ENCODE results near the gene RERE. TPM values are rescaled to one million over a fixed set of nuclear protein-coding genes. Genes with fewer than 3 reads are reported as not detected.

The RERE gene
- total RNA-seq, 1 donor from 2014 or later = 115 TPM

- DNase-seq = peak; percentile 76
- peak; percentile 67 for ATAC-seq
- intact Hi-C loops (cut with micrococcal nuclease) = no loop called here
These were observed 461.8 kb downstream of the RERE start for GRCh38 chr1:8355439-8356255.

GRCh38 chr1:8354038-8354437 lies 463.4 kb downstream of the RERE start:
- intact Hi-C loops (cut with micrococcal nuclease) = no loop called here
- no peak for DNase-seq
- ATAC-seq = no peak

GRCh38 chr1:8352886-8353785 lies 464.3 kb downstream of the RERE start:
- peak; percentile 56 for DNase-seq
- peak; percentile 1 for ATAC-seq
- intact Hi-C loops (cut with micrococcal nuclease) = no loop called here

DNA sequence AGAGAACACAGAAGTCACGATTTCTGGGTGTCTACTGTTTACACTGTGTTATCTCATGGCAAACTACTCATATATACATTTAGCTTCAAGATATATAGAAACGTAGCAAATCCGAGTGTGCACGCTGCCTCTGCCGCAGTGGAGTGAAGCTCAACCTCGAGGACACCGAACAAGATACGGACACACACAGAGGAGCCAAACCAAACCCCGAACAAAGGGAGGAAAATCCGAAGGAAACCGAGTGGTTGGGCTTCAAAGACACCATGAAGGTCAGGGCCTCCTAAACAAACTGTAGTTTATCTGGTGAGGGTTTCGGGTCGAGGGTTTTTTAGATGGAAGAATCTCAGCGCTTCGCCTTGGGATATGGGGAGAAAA lies 465.0 kb downstream of the RERE start:
- intact Hi-C loops (cut with micrococcal nuclease) = no loop called here

GRCh38 chr1:8351693-8352470 lies 465.6 kb downstream of the RERE start:
- ATAC-seq (peak; percentile 3), DNase-seq (peak; percentile 46)
- intact Hi-C loops (cut with micrococcal nuclease) = no loop called here

More for the DNA sequence above, 465.0 kb downstream of the RERE start:
- no peak for ATAC-seq
- DNase-seq = no peak

GRCh38 chr1:8350914-8351684 lies 466.3 kb downstream of the RERE start:
- DNase-seq = no peak
- ATAC-seq = no peak
- intact Hi-C loops (cut with micrococcal nuclease) = no loop called here

DNA sequence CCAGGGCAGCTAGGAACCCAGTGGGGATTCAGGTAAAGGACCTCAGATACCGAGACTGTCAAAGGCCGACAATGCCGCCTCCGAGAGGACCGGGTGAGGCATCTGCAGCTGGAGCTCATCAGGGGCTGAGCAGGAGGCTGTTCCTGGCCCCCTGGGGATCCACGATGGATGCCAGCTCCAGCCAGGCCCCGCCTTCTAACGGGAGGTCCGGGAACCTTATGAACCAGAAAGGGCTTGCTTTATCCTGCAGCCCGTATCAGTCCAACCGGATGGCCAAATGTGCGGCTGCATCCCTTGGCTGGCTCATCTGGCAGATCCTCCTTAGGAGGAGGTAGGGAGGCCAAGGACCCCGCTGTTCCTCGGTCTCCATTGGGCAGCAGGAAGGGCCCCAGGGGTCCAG lies 467.5 kb downstream of the RERE start:
- DNase-seq (peak; percentile 78), ATAC-seq (peak; percentile 43)
- intact Hi-C loops (cut with micrococcal nuclease) = loop anchor here (10.0 kb wide), 1 partner anchor 335 kb away; no protein-coding TSS in a partner anchor

GRCh38 chr1:8349473-8349865 lies 468.0 kb downstream of the RERE start:
- intact Hi-C loops (cut with micrococcal nuclease) = loop anchor here (10.0 kb wide), 1 partner anchor 335 kb away; no protein-coding TSS in a partner anchor
- ATAC-seq (no peak), DNase-seq (no peak)

DNA sequence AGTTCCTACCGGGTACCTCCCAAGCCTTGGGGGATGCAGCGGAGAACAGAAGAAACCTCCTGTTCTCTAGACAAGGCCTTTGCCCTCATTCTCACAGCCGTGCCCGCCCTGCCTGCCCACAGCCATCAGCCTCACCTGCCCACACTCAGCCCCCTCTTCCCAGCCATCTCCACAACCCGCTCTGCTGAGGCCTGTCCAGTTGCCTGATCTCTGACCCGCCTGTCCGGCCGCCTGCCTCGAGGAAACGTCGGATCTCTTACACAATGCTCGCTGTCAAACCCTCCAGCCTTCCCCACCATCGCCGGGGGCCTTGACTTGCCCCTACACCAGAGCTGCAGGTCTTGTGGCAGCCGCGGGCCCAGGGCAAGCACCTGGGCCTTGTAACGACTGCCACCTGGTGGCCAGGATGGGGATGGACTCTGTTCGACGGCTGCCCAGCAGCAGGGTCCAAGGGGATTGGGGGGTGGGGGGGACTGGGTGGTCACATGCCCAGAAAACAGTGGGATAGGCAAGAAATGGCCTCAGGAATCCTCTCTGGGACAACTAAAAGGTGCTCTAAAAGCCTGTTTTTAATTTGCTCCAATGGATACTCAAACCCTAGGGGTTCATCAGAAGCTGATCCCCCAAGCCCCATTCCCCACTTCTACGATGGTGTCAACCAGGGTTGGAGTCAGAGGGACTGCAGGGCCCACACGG lies 468.5 kb downstream of the RERE start:
- DNase-seq = peak; percentile 81
- intact Hi-C loops (cut with micrococcal nuclease) = loop anchor here (10.0 kb wide), 1 partner anchor 334 kb away; no protein-coding TSS in a partner anchor

DNA sequence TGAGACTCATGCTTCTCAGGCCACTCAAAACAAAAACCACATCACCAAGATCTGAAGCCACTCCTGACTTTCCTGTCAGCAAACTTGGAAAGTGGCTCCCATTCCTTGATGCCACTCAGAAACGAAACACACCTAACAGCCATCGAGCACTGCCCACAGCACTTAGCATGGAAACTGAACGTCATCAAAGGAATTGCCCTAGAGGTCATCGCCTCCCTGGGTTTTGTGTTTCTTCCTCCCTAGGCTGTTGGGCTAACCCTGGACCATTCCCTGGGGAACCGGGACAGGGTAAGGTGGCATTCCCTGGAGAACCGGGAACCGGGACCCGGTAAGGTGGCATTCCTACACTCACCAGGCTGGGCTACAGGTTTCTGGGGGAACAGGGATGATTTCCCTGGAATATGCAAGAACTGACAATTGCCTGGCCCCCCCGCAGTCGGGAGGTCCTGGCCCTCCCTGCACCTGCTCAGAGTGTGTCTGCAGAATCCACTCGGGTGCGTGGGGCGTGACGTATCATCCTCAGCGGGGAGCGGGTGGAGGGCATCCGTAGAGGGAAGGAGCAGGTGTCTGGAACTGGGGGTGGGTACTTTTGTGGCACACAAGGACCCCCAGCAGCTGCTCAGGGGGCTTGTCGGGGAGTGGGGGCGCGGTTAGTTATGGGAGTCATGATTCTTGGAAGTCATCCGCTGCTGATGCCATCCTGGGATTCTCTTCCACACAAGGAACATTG lies 469.2 kb downstream of the RERE start:
- intact Hi-C loops (cut with micrococcal nuclease) = loop anchor here (10.0 kb wide), 1 partner anchor 333 kb away; no protein-coding TSS in a partner anchor
- ATAC-seq = no peak
- no peak for DNase-seq

More for the DNA sequence above, 468.5 kb downstream of the RERE start:
- peak; percentile 59 for ATAC-seq

DNA sequence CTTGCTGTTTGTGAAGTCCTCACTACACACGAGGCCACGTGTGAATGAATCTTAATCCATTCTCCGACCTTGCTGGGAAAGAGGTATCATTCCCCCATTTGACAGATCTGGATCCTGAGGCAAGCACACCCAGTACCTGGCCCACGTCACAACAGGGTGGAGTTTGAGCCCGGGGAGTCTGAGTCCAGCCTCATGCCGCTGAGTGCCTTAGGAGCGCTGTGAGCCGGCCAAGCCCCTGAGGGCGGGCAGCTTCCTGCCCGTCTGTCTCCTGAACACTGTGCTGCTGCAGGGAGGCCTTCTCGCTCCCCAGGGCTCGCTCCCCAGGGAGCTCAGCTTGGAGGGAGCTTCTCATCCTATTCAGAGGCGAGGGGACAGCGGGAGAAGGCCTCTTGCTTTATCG lies 469.8 kb downstream of the RERE start:
- no peak for ATAC-seq
- intact Hi-C loops (cut with micrococcal nuclease) = loop anchor here (10.0 kb wide), 1 partner anchor 333 kb away; no protein-coding TSS in a partner anchor
- peak; percentile 43 for DNase-seq

DNA sequence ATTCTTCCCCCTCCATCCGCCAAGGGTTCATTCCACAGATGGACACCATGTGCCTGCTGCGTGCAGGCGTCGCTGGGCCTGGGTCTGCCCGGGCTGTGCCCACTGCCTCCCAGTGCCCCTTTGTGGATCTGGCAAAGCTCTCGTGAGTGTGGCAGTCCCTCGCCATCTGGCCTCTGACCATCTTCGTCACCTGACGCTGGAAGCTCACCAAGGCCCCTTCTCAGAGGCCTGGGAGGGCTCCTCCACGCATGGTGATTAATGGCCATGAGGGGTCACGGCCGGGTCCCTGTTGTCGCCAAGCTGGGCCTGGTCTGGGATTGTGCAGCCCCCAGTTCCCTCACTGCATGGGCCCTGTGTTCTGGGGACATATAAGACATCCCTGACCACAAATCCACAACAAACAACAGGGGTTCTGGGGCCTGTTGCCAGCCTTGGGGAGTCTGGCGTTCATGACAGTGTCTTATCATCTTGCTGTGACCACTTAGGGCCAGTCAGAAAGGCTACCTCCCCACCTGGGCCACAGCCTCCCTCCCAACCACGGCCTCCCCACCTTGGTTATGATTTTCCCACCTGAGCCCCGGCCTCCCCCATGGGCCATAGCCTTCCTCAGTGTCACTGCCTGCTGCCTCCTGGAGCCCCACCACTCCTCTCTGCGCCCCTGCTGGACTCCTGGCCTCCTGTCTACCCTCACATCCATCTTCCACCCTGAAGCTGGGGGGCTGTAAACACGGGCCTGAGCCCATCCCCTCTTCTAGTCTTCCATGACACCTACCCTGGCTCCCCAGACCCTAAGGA lies 471.6 kb downstream of the RERE start:
- intact Hi-C loops (cut with micrococcal nuclease) = loop anchor here (10.0 kb wide), 1 partner anchor 331 kb away; no protein-coding TSS in a partner anchor
- DNase-seq (no peak), ATAC-seq (no peak)

- intact Hi-C loops (cut with micrococcal nuclease) = loop anchor here (10.0 kb wide), 1 partner anchor 330 kb away; no protein-coding TSS in a partner anchor
- DNase-seq (no peak), ATAC-seq (no peak)
These were observed 472.4 kb downstream of the RERE start for GRCh38 chr1:8344893-8345507.

DNA sequence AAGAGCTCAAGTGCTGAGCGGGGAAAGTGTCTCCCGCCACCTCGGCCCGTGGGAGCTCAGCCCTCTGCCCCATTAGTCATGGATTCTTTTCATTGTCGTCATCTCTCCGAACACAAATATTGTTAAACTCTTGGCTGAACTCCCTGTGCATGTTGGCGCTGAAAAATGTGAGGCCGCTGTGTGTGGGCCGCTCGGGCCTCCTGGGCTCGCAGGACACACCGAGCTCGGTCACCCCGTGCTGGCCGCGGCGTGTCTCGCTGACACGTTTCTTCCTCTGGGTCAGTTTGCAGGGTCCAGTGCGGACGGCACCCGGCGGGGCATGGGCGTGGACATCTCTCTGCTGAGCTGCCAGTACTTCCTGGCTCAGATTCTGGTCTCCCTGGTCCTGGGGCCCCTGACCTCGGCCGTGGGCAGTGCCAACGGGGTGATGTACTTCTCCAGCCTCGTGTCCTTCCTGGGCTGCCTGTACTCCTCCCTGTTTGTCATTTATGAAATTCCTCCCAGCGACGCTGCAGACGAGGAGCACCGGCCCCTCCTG lies 473.9 kb downstream of the RERE start:
- intact Hi-C loops (cut with micrococcal nuclease) = loop anchor here (10.0 kb wide), 1 partner anchor 329 kb away; no protein-coding TSS in a partner anchor
- peak; percentile 84 for DNase-seq
- peak; percentile 82 for ATAC-seq

GRCh38 chr1:8343044-8343443 lies 474.4 kb downstream of the RERE start:
- no peak for DNase-seq
- intact Hi-C loops (cut with micrococcal nuclease) = loop anchor here (10.0 kb wide), 1 partner anchor 328 kb away; no protein-coding TSS in a partner anchor
- no peak for ATAC-seq

Measured in left ventricle myocardium superior (tissue), 1 donor.